HG02885 (cell line): Measurements from ENCODE around the gene TYW1.
"Not testable (repeated sequence)": the region's sequence is repeated elsewhere in the genome, so short reads cannot be mapped to it uniquely, and the experiment has no call there.

Experiments used
- ATAC-seq: cut with Tn5 transposase; IDR thresholded peaks from one replicate; pipeline ENCODE4 v1.9.1; 2021; ENCODE audit warnings: mild to moderate bottlenecking; ENCODE audit not compliant: unreplicated experiment, poor library complexity

Gene TYW1

GRCh38 chr7:66996444-66997191, at the start of gene TYW1:
TSS of gene TYW1 (plus strand) at chr7:66996833. CDS start at chr7:66996979, 146 bp downstream.
- ATAC-seq: peak; percentile 90

- no peak for ATAC-seq
Observed at GRCh38 chr7:66948480-66949109, 48.0 kb upstream of the TYW1 start.

- ATAC-seq: no peak
Observed at GRCh38 chr7:66950311-66950710, 46.3 kb upstream of the TYW1 start.

- no peak for ATAC-seq
Observed at GRCh38 chr7:66950763-66951162, 45.9 kb upstream of the TYW1 start.

GRCh38 chr7:66952343-66953043, 44.1 kb upstream of the TYW1 start:
- no peak for ATAC-seq

- ATAC-seq: no peak
Observed at GRCh38 chr7:66953044-66953427, 43.6 kb upstream of the TYW1 start.

GRCh38 chr7:66957595-66958290, 38.9 kb upstream of the TYW1 start:
- no peak for ATAC-seq

- ATAC-seq: no peak
Observed at GRCh38 chr7:66958538-66959350, 37.9 kb upstream of the TYW1 start.

GRCh38 chr7:66960192-66960591, 36.4 kb upstream of the TYW1 start:
- no peak for ATAC-seq

- no peak for ATAC-seq
Observed at GRCh38 chr7:66961096-66961495, 35.5 kb upstream of the TYW1 start.

GRCh38 chr7:66964411-66964810, 32.2 kb upstream of the TYW1 start:
- ATAC-seq: no peak

- ATAC-seq: no peak
Observed at GRCh38 chr7:66967029-66967428, 29.6 kb upstream of the TYW1 start.

- not testable (repeated sequence) for ATAC-seq
Observed at GRCh38 chr7:66969001-66969400, 27.6 kb upstream of the TYW1 start.

GRCh38 chr7:66970310-66970709, 26.3 kb upstream of the TYW1 start:
- no peak for ATAC-seq

GRCh38 chr7:66974986-66975590, 21.5 kb upstream of the TYW1 start:
- no peak for ATAC-seq

GRCh38 chr7:66978312-66978711, 18.3 kb upstream of the TYW1 start:
- not testable (repeated sequence) for ATAC-seq

GRCh38 chr7:66979013-66979412, 17.6 kb upstream of the TYW1 start:
- ATAC-seq: not testable (repeated sequence)

- not testable (repeated sequence) for ATAC-seq
Observed at GRCh38 chr7:66980336-66980735, 16.3 kb upstream of the TYW1 start.

- ATAC-seq: not testable (repeated sequence)
Observed at GRCh38 chr7:66989552-66989951, 7.1 kb upstream of the TYW1 start.
